HepG2 (cell line): Measurements from ENCODE around the gene FAM124B. TPM values are rescaled to one million over a fixed set of nuclear protein-coding genes. Genes with fewer than 3 reads are reported as not detected.

ENCODE experiments used
- ATAC-seq: fragments of 200-7000 bp; cut with Tn5 transposase; 3 replicates; pipeline ENCODE4 v1.9.1; 2020; ENCODE audit warnings: mild to moderate bottlenecking, moderate library complexity
- BruUV-seq: library from RNA; stranded (reverse); fragments of 400-500 nt; replicated peaks from 2 replicates; lab custom pipeline; 2021; lab: Mats Ljungman, UMichigan
- CTCF ChIA-PET: fragments of 300-600 bp; formaldehyde crosslinking; extraction: SDS; loops from one replicate; lab custom pipeline; 2021; ENCODE audit warnings: low total read pairs, inconsistent platforms, low intra/inter-chr PET ratio; lab: Yijun Ruan, JAX
- POLR2A ChIA-PET: fragments of 350-600 bp; sonication (Branson Sonifier 250); formaldehyde crosslinking; loops from one replicate; lab custom pipeline; 2020; ENCODE audit warnings: antibody characterized with exemption, inconsistent platforms; lab: Yijun Ruan, JAX
- DNase-seq: peaks from one replicate; pipeline ENCODE4 v3.0.0-alpha.2; 2015; ENCODE audit warnings: low spot score
- FAIRE-seq: peaks from 3 replicates; lab custom pipeline; 2011; peaks lifted over from hg19 to GRCh38; lab: Jason Lieb, UNC
- H2AFZ ChIP-seq: one replicate; pipeline ENCODE4 v1.6.1; 2011; ENCODE audit warnings: low read length, inconsistent platforms
- H3K27ac ChIP-seq: fragments of 300-600 bp; 3 replicates; pipeline ENCODE4 v1.8.0; 2011; ENCODE audit warnings: mixed run types, mild to moderate bottlenecking, mixed read lengths, low read length, inconsistent platforms; ENCODE audit not compliant: insufficient read depth; ENCODE audit errors: extremely low read length
- H3K27me3 ChIP-seq, 2 experiments: fragments of 200-600 bp in 1 of 2; 2 replicates in 1 of 2; 3 replicates in 1 of 2; pipeline versions ENCODE4 v1.6.0 to v1.8.0; 2011; ENCODE audit warnings: low read length in 2 of 2, mild to moderate bottlenecking in 2 of 2, moderate library complexity in 2 of 2, inconsistent platforms in 1 of 2; ENCODE audit not compliant: insufficient read depth in 2 of 2, control insufficient read depth in 1 of 2
- H3K36me3 ChIP-seq, 2 experiments: fragments of 200-600 bp in 1 of 2; replicated peaks in 1 of 2; 2 replicates in 1 of 2; 3 replicates in 1 of 2; pipeline versions ENCODE4 v1.5.1 to v1.8.0; 2011; ENCODE audit warnings: low read length in 2 of 2, inconsistent platforms in 1 of 2; ENCODE audit not compliant: insufficient read depth in 2 of 2, control insufficient read depth in 1 of 2
- H3K4me1 ChIP-seq: 2 replicates; pipeline ENCODE4 v1.5.1; 2012; ENCODE audit warnings: low read length, inconsistent platforms; ENCODE audit not compliant: insufficient read depth
- H3K4me2 ChIP-seq: 2 replicates; pipeline ENCODE4 v1.6.0; 2011; ENCODE audit warnings: low read depth, low read length, inconsistent platforms
- H3K4me3 ChIP-seq, 3 experiments: fragments of 200-600 bp in 1 of 3; sonication (generic), shearing (Covaris generic) in 1 of 3; replicated peaks in 1 of 3; 2 replicates each; pipeline ENCODE4 v1.5.1; 2011 to 2016; ENCODE audit warnings: low read length in 3 of 3, inconsistent platforms in 2 of 3, low read depth in 2 of 3, mild to moderate bottlenecking in 2 of 3, control low read depth in 1 of 3, mixed read lengths in 1 of 3; ENCODE audit not compliant: insufficient read depth in 1 of 3
- H3K79me2 ChIP-seq: one replicate; pipeline ENCODE4 v1.6.1; 2011; ENCODE audit warnings: low read length, inconsistent platforms; ENCODE audit not compliant: insufficient read depth
- H3K9ac ChIP-seq: 2 replicates; pipeline ENCODE4 v1.6.0; 2011; ENCODE audit warnings: mild to moderate bottlenecking, low read depth, low read length, inconsistent platforms; ENCODE audit not compliant: insufficient read depth
- H3K9me3 ChIP-seq: 2 replicates; pipeline ENCODE4 v1.5.1; 2012; ENCODE audit warnings: mild to moderate bottlenecking, low read length
- H4K20me1 ChIP-seq: 2 replicates; pipeline ENCODE4 v1.6.0; 2011; ENCODE audit warnings: inconsistent platforms, mild to moderate bottlenecking, low read length, moderate library complexity; ENCODE audit not compliant: insufficient read depth
- MAFK ChIP-seq, 2 experiments: IDR thresholded peaks in 1 of 2; conservative IDR thresholded peaks in 1 of 2; 2 replicates each; pipeline ENCODE4 v1.6.1; 2011; ENCODE audit warnings: improper control_type of control experiment in 2 of 2, low read length in 2 of 2
- MED1 ChIP-seq: sonication (generic); formaldehyde crosslinking; IDR thresholded peaks from 2 replicates; pipeline ENCODE4 v1.4.0; 2020; ENCODE audit warnings: missing genetic modification reagents
- POLR2G ChIP-seq: fragments of 200-400 bp; formaldehyde crosslinking; IDR thresholded peaks from 2 replicates; pipeline ENCODE4 v1.6.1; 2018; ENCODE audit warnings: mild to moderate bottlenecking, low read depth, low read length, moderate library complexity
- SNAI1 ChIP-seq: sonication (generic); formaldehyde crosslinking; IDR thresholded peaks from 2 replicates; pipeline ENCODE4 v1.5.0; 2020; ENCODE audit warnings: mild to moderate bottlenecking, missing genetic modification reagents, borderline replicate concordance
- SP4 ChIP-seq: sonication (generic); formaldehyde crosslinking; IDR thresholded peaks from 2 replicates; pipeline ENCODE4 v1.8.1; 2023; ENCODE audit warnings: mild to moderate bottlenecking, missing genetic modification reagents
- WGBS: methylation state at CpG from one replicate; pipeline ENCODE4 v1.1.6; 2017; ENCODE audit warnings: low lambda C conversion rate; 5-methylcytosine and 5-hydroxymethylcytosine counted together
- in situ Hi-C: cut with HindIII; loops from 2 replicates; pipeline ENCODE4 v1.10.0; 2017; ENCODE audit warnings: low pct_unique_long_range_greater_than_20kb; ENCODE audit not compliant: extremely low pct_ligation_motif_present
- intact Hi-C: fragments of 100-400 bp; cut with micrococcal nuclease; formaldehyde crosslinking; loops from one replicate; pipeline ENCODE4 v1.10.0; 2022; ENCODE audit not compliant: unreplicated experiment
- polyA plus RNA-seq, 8 experiments: library from polyadenylated mRNA; depleted of rRNA in 3 of 8; stranded (reverse) in 7 of 8; unstranded in 1 of 8; fragments of >200 nt; fragmentation: Illumina TruSeq in 4 of 8; extraction: Trizol in 4 of 8; gene quantifications; 2 replicates each; pipeline versions ENCODE4 v1.2.1 to v1.2.3, GENCODE V29; 2011 to 2016; ENCODE audit warnings: low read depth in 4 of 8, missing spikeins in 1 of 8, mixed read lengths in 1 of 8; ENCODE audit not compliant: insufficient read depth in 1 of 8
- total RNA-seq, 5 experiments: library from RNA; depleted of rRNA; stranded (reverse); fragments of >200 nt; fragmentation: Illumina TruSeq; extraction: Trizol; gene quantifications; 2 replicates each; pipeline ENCODE4 v1.2.3, GENCODE V29; 2016; ENCODE audit warnings: low read depth in 1 of 5
- TF ChIP-seq, protein P1 (sequence below): sonication (generic); formaldehyde crosslinking; IDR thresholded peaks from 2 replicates; pipeline ENCODE4 v1.5.0; 2020; ENCODE audit warnings: mild to moderate bottlenecking, missing genetic modification reagents, borderline replicate concordance
- TF ChIP-seq, protein P2 (sequence below): sonication (generic); formaldehyde crosslinking; IDR thresholded peaks from 2 replicates; pipeline ENCODE4 v1.4.0; 2020; ENCODE audit warnings: missing genetic modification reagents
- TF ChIP-seq, protein P3 (sequence below): sonication (generic); formaldehyde crosslinking; IDR thresholded peaks from 2 replicates; pipeline ENCODE4 v1.5.1; 2020; ENCODE audit warnings: mild to moderate bottlenecking, missing genetic modification reagents, moderate library complexity

The FAM124B gene
- total and polyA plus RNA-seq, 2 of the 13 experiments (the other 11 are each of a cell fraction or from before 2014, with no cell fraction given): not detected

DNA sequence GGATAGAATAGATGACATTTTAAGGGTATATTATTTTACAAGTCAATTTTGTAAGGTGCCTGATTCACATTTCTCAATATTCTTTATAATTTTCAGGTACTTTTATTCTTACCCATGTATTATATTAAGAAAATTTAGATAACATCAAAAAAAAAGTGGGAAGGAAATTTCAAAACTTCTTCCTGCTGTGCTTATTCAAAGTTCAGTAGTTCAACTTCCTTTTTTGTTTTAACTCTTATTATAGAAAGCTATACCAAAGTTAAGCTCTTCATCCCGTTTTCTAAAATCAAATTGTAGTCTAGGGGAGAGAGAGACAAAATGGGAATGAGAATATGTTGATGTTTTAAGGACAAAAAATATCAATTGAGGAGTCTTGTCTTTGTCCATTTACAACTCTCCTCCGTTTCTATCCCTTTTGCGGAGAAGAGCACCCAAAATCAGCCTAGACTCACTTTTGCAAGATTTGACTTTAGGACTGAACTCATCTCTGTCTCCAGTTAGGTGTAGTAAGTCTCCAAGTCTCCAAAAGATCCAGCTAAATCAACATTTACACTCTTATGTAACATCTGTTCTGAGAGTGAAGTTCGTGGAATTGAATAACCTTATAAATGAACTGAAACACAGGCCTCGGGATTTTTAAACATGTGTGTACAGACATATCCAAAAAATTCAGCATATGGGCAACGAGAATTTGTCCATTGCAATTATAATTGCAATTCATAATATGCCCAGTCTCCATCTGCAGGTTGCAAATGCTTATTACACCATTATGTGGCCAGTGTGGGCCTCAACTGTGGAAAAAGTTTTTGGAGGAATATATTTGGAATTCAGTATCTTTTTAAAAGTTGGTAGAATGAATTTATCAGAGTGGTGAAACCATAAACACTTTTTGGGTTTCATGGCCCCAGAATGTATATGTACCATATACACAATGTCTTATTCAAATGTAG, 23.9 kb downstream of the FAM124B start:
- no peak overlapping the region for H3K9ac ChIP-seq
- H2AFZ ChIP-seq: no peak overlapping the region
- intact Hi-C loops (no loop called here), in situ Hi-C loops (no loop called here)
- DNase-seq (no peak), ATAC-seq (peak; percentile 40; the same call in 1 of the 3 replicates), FAIRE-seq (no peak)
- no peak overlapping the region for H3K4me3 ChIP-seq
- no peak overlapping the region for H3K27ac ChIP-seq
- 15% methylated on average over 6 of the region's 6 CpGs for WGBS
- no TSS peak for BruUV-seq
- no peaks in the 10 kb centered on the region for H3K36me3 ChIP-seq
- CTCF ChIA-PET: no interaction called here
- no peaks in the 10 kb centered on the region for H3K79me2 ChIP-seq
- H3K4me2 ChIP-seq: no peak overlapping the region
- no peaks in the 10 kb centered on the region for H4K20me1 ChIP-seq
- POLR2A ChIA-PET: no interaction called here
- H3K27me3 ChIP-seq: no peaks in the 10 kb centered on the region; a peak in 1 of 5 replicates
- 0 out of 2 replicates have a peak, but pooled peaks cover 8% of the 10 kb centered on the region for H3K4me1 ChIP-seq
- no peaks in the 10 kb centered on the region for H3K9me3 ChIP-seq
- no peak for TF ChIP-seq POLR2G
- no peak for TF ChIP-seq MED1 (CRISPR knock-in tag)
- TF ChIP-seq, protein P1, sequence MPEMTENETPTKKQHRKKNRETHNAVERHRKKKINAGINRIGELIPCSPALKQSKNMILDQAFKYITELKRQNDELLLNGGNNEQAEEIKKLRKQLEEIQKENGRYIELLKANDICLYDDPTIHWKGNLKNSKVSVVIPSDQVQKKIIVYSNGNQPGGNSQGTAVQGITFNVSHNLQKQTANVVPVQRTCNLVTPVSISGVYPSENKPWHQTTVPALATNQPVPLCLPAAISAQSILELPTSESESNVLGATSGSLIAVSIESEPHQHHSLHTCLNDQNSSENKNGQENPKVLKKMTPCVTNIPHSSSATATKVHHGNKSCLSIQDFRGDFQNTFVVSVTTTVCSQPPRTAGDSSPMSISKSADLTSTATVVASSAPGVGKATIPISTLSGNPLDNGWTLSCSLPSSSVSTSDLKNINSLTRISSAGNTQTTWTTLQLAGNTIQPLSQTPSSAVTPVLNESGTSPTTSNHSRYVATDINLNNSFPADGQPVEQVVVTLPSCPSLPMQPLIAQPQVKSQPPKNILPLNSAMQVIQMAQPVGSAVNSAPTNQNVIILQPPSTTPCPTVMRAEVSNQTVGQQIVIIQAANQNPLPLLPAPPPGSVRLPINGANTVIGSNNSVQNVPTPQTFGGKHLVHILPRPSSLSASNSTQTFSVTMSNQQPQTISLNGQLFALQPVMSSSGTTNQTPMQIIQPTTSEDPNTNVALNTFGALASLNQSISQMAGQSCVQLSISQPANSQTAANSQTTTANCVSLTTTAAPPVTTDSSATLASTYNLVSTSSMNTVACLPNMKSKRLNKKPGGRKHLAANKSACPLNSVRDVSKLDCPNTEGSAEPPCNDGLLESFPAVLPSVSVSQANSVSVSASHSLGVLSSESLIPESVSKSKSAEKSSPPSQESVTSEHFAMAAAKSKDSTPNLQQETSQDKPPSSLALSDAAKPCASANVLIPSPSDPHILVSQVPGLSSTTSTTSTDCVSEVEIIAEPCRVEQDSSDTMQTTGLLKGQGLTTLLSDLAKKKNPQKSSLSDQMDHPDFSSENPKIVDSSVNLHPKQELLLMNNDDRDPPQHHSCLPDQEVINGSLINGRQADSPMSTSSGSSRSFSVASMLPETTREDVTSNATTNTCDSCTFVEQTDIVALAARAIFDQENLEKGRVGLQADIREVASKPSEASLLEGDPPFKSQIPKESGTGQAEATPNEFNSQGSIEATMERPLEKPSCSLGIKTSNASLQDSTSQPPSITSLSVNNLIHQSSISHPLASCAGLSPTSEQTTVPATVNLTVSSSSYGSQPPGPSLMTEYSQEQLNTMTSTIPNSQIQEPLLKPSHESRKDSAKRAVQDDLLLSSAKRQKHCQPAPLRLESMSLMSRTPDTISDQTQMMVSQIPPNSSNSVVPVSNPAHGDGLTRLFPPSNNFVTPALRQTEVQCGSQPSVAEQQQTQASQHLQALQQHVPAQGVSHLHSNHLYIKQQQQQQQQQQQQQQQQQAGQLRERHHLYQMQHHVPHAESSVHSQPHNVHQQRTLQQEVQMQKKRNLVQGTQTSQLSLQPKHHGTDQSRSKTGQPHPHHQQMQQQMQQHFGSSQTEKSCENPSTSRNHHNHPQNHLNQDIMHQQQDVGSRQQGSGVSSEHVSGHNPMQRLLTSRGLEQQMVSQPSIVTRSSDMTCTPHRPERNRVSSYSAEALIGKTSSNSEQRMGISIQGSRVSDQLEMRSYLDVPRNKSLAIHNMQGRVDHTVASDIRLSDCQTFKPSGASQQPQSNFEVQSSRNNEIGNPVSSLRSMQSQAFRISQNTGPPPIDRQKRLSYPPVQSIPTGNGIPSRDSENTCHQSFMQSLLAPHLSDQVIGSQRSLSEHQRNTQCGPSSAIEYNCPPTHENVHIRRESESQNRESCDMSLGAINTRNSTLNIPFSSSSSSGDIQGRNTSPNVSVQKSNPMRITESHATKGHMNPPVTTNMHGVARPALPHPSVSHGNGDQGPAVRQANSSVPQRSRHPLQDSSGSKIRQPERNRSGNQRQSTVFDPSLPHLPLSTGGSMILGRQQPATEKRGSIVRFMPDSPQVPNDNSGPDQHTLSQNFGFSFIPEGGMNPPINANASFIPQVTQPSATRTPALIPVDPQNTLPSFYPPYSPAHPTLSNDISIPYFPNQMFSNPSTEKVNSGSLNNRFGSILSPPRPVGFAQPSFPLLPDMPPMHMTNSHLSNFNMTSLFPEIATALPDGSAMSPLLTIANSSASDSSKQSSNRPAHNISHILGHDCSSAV: no peak
- TF ChIP-seq, protein P2, sequence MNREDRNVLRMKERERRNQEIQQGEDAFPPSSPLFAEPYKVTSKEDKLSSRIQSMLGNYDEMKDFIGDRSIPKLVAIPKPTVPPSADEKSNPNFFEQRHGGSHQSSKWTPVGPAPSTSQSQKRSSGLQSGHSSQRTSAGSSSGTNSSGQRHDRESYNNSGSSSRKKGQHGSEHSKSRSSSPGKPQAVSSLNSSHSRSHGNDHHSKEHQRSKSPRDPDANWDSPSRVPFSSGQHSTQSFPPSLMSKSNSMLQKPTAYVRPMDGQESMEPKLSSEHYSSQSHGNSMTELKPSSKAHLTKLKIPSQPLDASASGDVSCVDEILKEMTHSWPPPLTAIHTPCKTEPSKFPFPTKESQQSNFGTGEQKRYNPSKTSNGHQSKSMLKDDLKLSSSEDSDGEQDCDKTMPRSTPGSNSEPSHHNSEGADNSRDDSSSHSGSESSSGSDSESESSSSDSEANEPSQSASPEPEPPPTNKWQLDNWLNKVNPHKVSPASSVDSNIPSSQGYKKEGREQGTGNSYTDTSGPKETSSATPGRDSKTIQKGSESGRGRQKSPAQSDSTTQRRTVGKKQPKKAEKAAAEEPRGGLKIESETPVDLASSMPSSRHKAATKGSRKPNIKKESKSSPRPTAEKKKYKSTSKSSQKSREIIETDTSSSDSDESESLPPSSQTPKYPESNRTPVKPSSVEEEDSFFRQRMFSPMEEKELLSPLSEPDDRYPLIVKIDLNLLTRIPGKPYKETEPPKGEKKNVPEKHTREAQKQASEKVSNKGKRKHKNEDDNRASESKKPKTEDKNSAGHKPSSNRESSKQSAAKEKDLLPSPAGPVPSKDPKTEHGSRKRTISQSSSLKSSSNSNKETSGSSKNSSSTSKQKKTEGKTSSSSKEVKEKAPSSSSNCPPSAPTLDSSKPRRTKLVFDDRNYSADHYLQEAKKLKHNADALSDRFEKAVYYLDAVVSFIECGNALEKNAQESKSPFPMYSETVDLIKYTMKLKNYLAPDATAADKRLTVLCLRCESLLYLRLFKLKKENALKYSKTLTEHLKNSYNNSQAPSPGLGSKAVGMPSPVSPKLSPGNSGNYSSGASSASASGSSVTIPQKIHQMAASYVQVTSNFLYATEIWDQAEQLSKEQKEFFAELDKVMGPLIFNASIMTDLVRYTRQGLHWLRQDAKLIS (CRISPR knock-in tag): no peak
- TF ChIP-seq SP4 (CRISPR knock-in tag): no peak
- TF ChIP-seq, protein P3, sequence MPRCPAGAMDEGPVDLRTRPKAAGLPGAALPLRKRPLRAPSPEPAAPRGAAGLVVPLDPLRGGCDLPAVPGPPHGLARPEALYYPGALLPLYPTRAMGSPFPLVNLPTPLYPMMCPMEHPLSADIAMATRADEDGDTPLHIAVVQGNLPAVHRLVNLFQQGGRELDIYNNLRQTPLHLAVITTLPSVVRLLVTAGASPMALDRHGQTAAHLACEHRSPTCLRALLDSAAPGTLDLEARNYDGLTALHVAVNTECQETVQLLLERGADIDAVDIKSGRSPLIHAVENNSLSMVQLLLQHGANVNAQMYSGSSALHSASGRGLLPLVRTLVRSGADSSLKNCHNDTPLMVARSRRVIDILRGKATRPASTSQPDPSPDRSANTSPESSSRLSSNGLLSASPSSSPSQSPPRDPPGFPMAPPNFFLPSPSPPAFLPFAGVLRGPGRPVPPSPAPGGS (CRISPR knock-in tag): no peak
- no peak for TF ChIP-seq SNAI1 (CRISPR knock-in tag)
- TF ChIP-seq MAFK (conservative IDR thresholded peaks at IDR 0.05 in 1 of 2, IDR thresholded peaks at IDR 0.05 in 1 of 2; ENCODE audit: low read length in 2 of 2): no peak
